Fibroblast of peridontal ligament (primary cell): ENCODE measurements around the gene RPL39.
A peak's percentile ranks its signal among the peaks of the same experiment; 100 is the strongest.
"Not testable (repeated sequence)": the region's sequence is repeated elsewhere in the genome, so short reads cannot be mapped to it uniquely, and the experiment has no call there.

Experiments used
- DNase-seq: peaks from one replicate; pipeline ENCODE4 v3.0.0-alpha.2; 2010; ENCODE audit errors: extremely low read depth

RPL39 gene

GRCh38 chrX:119763181-119763580, 28.2 kb downstream of the RPL39 start:
- peak; percentile 86 for DNase-seq

- peak; percentile 41 for DNase-seq
Observed at GRCh38 chrX:119762718-119763117, 28.7 kb downstream of the RPL39 start.

GRCh38 chrX:119760026-119760877, 31.2 kb downstream of the RPL39 start:
- no peak for DNase-seq

GRCh38 chrX:119759248-119759766, 32.1 kb downstream of the RPL39 start:
- no peak for DNase-seq

- no peak for DNase-seq
Observed at GRCh38 chrX:119758731-119759247, 32.6 kb downstream of the RPL39 start.

- peak; percentile 12 for DNase-seq
Observed at GRCh38 chrX:119757979-119758730, 33.3 kb downstream of the RPL39 start, which contains the start of gene SOWAHD. TSS of gene SOWAHD (plus strand) at chrX:119758588. CDS start at chrX:119758668, 80 bp downstream.

GRCh38 chrX:119757646-119757978, 33.8 kb downstream of the RPL39 start:
- DNase-seq = no peak

- DNase-seq = no peak
Observed at GRCh38 chrX:119756926-119757635, 34.3 kb downstream of the RPL39 start.

GRCh38 chrX:119755981-119756533, 35.4 kb downstream of the RPL39 start:
- peak; percentile 61 for DNase-seq

GRCh38 chrX:119753639-119754257, 37.7 kb downstream of the RPL39 start:
- DNase-seq = peak; percentile 48

GRCh38 chrX:119753001-119753400, 38.4 kb downstream of the RPL39 start:
- no peak for DNase-seq

- not testable (repeated sequence) for DNase-seq
Observed at GRCh38 chrX:119750751-119751150, 40.7 kb downstream of the RPL39 start.

GRCh38 chrX:119750131-119750530, 41.3 kb downstream of the RPL39 start:
- DNase-seq = not testable (repeated sequence)

- no peak for DNase-seq
Observed at GRCh38 chrX:119745283-119745848, 46.1 kb downstream of the RPL39 start.

- no peak for DNase-seq
Observed at GRCh38 chrX:119738742-119739141, 52.7 kb downstream of the RPL39 start.
